ENCODE results near the gene CLRN2.

Gene CLRN2

GRCh38 chr4:17557880-17558279, 42.9 kb downstream of the CLRN2 start:
- DNase-seq (ENCODE audit: extremely low read depth, insufficient read length), result no peak
- H3K4me3 ChIP-seq (replicated peaks; ENCODE audit: low read depth, low read length), result no peak overlapping the region
- TF ChIP-seq CTCF (IDR thresholded peaks at IDR 0.05; ENCODE audit: insufficient read depth, low read length, poor library complexity, severe bottlenecking), result no peak
- no peaks in the 10 kb centered on the region for H3K27me3 ChIP-seq (replicated peaks; ENCODE audit: control insufficient read depth, insufficient read depth, low read length)
- no peaks in the 10 kb centered on the region for H3K36me3 ChIP-seq (ENCODE audit: control insufficient read depth, insufficient read depth, low read length)

- Histone ChIP-seq H3K4me3 (replicated peaks; ENCODE audit: low read depth, low read length) (no peak overlapping the region), H3K27me3 (replicated peaks; ENCODE audit: control insufficient read depth, insufficient read depth, low read length) (no peaks in the 10 kb centered on the region), H3K36me3 (ENCODE audit: control insufficient read depth, insufficient read depth, low read length) (no peaks in the 10 kb centered on the region)
- no peak for DNase-seq (ENCODE audit: extremely low read depth, insufficient read length)
- TF ChIP-seq CTCF (IDR thresholded peaks at IDR 0.05; ENCODE audit: insufficient read depth, low read length, poor library complexity, severe bottlenecking), result no peak
Observed at GRCh38 chr4:17558941-17559708, 44.2 kb downstream of the CLRN2 start.

DNA sequence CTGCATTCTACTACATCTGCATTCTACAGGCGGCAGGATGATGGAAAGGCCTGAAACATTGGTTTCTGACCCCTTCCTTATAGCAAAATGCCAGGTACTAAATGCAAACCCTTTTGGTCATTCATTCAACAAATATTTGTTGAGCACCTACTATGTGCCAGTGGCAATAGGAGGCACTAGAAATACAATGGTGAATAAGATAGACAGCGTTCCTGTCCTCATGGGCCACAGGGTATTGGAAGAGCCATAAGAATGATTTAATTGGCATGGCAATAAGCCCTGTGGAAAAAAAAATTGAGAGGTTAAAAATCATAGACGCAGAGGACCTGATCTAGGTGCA, 44.7 kb downstream of the CLRN2 start:
- no peak for DNase-seq (ENCODE audit: extremely low read depth, insufficient read length)
- H3K36me3 ChIP-seq (ENCODE audit: control insufficient read depth, insufficient read depth, low read length), result no peaks in the 10 kb centered on the region
- H3K4me3 ChIP-seq (replicated peaks; ENCODE audit: low read depth, low read length), result no peak overlapping the region
- no peak for TF ChIP-seq CTCF (IDR thresholded peaks at IDR 0.05; ENCODE audit: insufficient read depth, low read length, poor library complexity, severe bottlenecking)
- H3K27me3 ChIP-seq (replicated peaks; ENCODE audit: control insufficient read depth, insufficient read depth, low read length), result no peaks in the 10 kb centered on the region

DNA sequence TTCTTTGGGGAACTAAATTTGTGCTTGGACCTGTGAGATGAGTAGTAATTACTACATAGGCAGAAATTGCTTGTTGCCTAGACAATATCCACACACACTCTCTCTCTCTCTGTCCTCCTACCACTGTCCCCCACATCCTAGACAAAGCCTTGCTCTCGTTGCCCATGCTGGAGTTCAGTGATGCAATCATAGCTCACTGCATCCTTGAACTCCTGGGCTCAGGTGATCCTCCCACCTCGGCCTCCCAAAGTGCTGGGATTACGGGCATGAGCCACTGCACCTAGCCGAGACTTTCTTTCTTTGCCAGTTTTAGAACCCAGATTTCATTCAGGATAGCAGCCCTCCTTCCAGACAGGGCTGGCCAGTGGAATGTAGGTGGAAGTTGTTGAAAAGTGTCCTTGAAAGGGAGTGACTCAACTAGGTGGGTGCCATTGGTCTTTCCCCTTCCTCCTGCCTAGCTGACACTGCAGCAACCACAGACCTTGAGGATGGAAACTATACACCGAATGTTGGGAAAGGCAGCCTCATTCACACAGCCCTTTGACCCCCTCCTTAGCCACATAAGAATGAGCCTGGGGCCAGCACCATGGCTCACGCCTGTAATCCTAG, 45.2 kb downstream of the CLRN2 start:
- no peaks in the 10 kb centered on the region for H3K36me3 ChIP-seq (ENCODE audit: control insufficient read depth, insufficient read depth, low read length)
- no peak for TF ChIP-seq CTCF (IDR thresholded peaks at IDR 0.05; ENCODE audit: insufficient read depth, low read length, poor library complexity, severe bottlenecking)
- no peak overlapping the region for H3K4me3 ChIP-seq (replicated peaks; ENCODE audit: low read depth, low read length)
- no peak for DNase-seq (ENCODE audit: extremely low read depth, insufficient read length)
- no peaks in the 10 kb centered on the region for H3K27me3 ChIP-seq (replicated peaks; ENCODE audit: control insufficient read depth, insufficient read depth, low read length)

GRCh38 chr4:17561195-17561909, 46.4 kb downstream of the CLRN2 start:
- DNase-seq (ENCODE audit: extremely low read depth, insufficient read length), result no peak
- no peak overlapping the region for H3K4me3 ChIP-seq (replicated peaks; ENCODE audit: low read depth, low read length)
- H3K36me3 ChIP-seq (ENCODE audit: control insufficient read depth, insufficient read depth, low read length), result no peaks in the 10 kb centered on the region
- no peak for TF ChIP-seq CTCF (IDR thresholded peaks at IDR 0.05; ENCODE audit: insufficient read depth, low read length, poor library complexity, severe bottlenecking)
- no peaks in the 10 kb centered on the region for H3K27me3 ChIP-seq (replicated peaks; ENCODE audit: control insufficient read depth, insufficient read depth, low read length)

Measured in GM06990 (cell line).